KMS-11 (cell line): ENCODE measurements around the gene ARHGEF19.

Experiments used
- H2AFZ ChIP-seq: fragments of 200-600 bp; sonication (generic); 2 replicates; pipeline ENCODE4 v1.6.1; 2016; ENCODE audit warnings: antibody characterized with exemption, mixed run types, low read depth
- H3K27ac ChIP-seq: fragments of 200-600 bp; sonication (generic); 2 replicates; pipeline ENCODE4 v1.6.1; 2016; ENCODE audit warnings: mild to moderate bottlenecking, mixed run types
- H3K27me3 ChIP-seq: fragments of 200-600 bp; sonication (generic); 2 replicates; pipeline ENCODE4 v1.6.1; 2017; ENCODE audit warnings: mild to moderate bottlenecking, low read depth, mixed run types, moderate library complexity; ENCODE audit not compliant: insufficient read depth
- H3K36me3 ChIP-seq: fragments of 200-600 bp; sonication (generic); 2 replicates; pipeline ENCODE4 v1.6.1; 2017; ENCODE audit warnings: mild to moderate bottlenecking, mixed run types; ENCODE audit not compliant: insufficient read depth
- H3K4me1 ChIP-seq: fragments of 200-600 bp; sonication (generic); 2 replicates; pipeline ENCODE4 v1.6.1; 2016; ENCODE audit warnings: mild to moderate bottlenecking, low read depth, mixed run types; ENCODE audit not compliant: poor library complexity, severe bottlenecking
- H3K4me2 ChIP-seq: fragments of 200-600 bp; sonication (generic); 2 replicates; pipeline ENCODE4 v1.7.0; 2016; ENCODE audit warnings: mild to moderate bottlenecking, mixed run types
- H3K4me3 ChIP-seq: fragments of 200-600 bp; sonication (generic); IDR thresholded peaks from 2 replicates; pipeline ENCODE4 v1.6.1; 2017; ENCODE audit warnings: low read depth, low read length, mixed read lengths; ENCODE audit not compliant: insufficient read depth
- H3K79me2 ChIP-seq: fragments of 200-600 bp; sonication (generic); 2 replicates; pipeline ENCODE4 v1.6.1; 2016; ENCODE audit warnings: low read depth, mixed run types; ENCODE audit not compliant: insufficient read depth
- H3K9ac ChIP-seq: fragments of 200-600 bp; sonication (generic); 2 replicates; pipeline ENCODE4 v1.6.1; 2016; ENCODE audit warnings: mild to moderate bottlenecking, mixed run types
- H4K20me1 ChIP-seq: fragments of 200-600 bp; sonication (generic); 2 replicates; pipeline ENCODE4 v1.6.1; 2016; ENCODE audit warnings: mild to moderate bottlenecking, mixed run types; ENCODE audit not compliant: insufficient read depth
- CTCF ChIP-seq: fragments of 200-600 bp; sonication (generic); conservative IDR thresholded peaks from 2 replicates; pipeline ENCODE4 v1.6.1; 2017; ENCODE audit warnings: low read depth, mild to moderate bottlenecking, antibody characterized with exemption, low read length, moderate library complexity, mixed read lengths

The ARHGEF19 gene

GRCh38 chr1:16183765-16184556, 28.5 kb downstream of the ARHGEF19 start:
- H3K4me1 ChIP-seq: peaks cover 4% of the 10 kb centered on the region
- no peaks in the 10 kb centered on the region for H4K20me1 ChIP-seq
- no peak overlapping the region for H2AFZ ChIP-seq
- no peak overlapping the region for H3K9ac ChIP-seq
- H3K79me2 ChIP-seq: no peaks in the 10 kb centered on the region
- no peak overlapping the region for H3K4me3 ChIP-seq
- TF ChIP-seq CTCF: no peak
- no peaks in the 10 kb centered on the region for H3K27me3 ChIP-seq
- H3K4me2 ChIP-seq: no peak overlapping the region
- no peak overlapping the region for H3K27ac ChIP-seq
- H3K36me3 ChIP-seq: no peaks in the 10 kb centered on the region

DNA sequence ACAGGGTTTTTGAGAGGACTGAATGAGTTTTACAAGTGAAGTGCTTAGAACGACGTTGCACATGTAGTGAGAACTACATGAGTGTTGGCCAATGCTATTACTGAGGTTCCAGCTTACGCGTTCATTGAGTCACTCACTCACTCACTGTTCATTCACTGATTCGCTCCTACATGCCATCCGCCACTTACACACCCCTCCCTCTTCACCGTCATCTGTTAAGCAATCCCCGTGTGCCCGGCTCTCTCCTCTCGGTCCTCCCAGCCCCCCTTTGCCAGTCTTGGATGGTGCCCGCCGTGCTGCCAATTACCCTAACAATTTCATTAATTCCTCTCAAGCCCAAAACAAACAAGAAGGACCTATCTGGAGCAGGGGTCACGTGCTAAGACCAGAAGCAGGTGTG, 29.3 kb downstream of the ARHGEF19 start:
- Histone ChIP-seq H3K27ac (no peak overlapping the region), H3K36me3 (no peaks in the 10 kb centered on the region), H2AFZ (no peak overlapping the region), H4K20me1 (no peaks in the 10 kb centered on the region), H3K4me3 (no peak overlapping the region), H3K4me2 (no peak overlapping the region), H3K9ac (no peak overlapping the region), H3K79me2 (no peaks in the 10 kb centered on the region), H3K4me1 (peaks cover 4% of the 10 kb centered on the region), H3K27me3 (no peaks in the 10 kb centered on the region)
- no peak for TF ChIP-seq CTCF

- Histone ChIP-seq H3K4me3 (no peak overlapping the region), H3K27ac (no peak overlapping the region), H3K4me2 (no peak overlapping the region), H3K36me3 (no peaks in the 10 kb centered on the region), H3K4me1 (no peaks in the 10 kb centered on the region), H3K79me2 (no peaks in the 10 kb centered on the region), H3K27me3 (no peaks in the 10 kb centered on the region), H3K9ac (no peak overlapping the region), H4K20me1 (no peaks in the 10 kb centered on the region), H2AFZ (no peak overlapping the region)
- TF ChIP-seq CTCF: no peak
These were observed 30.3 kb downstream of the ARHGEF19 start for GRCh38 chr1:16181887-16182719.

- no peaks in the 10 kb centered on the region for H4K20me1 ChIP-seq
- no peak overlapping the region for H3K27ac ChIP-seq
- no peak overlapping the region for H2AFZ ChIP-seq
- TF ChIP-seq CTCF: no peak
- no peaks in the 10 kb centered on the region for H3K79me2 ChIP-seq
- H3K27me3 ChIP-seq: no peaks in the 10 kb centered on the region
- H3K4me2 ChIP-seq: no peak overlapping the region
- H3K4me1 ChIP-seq: no peaks in the 10 kb centered on the region
- H3K36me3 ChIP-seq: no peaks in the 10 kb centered on the region
- H3K4me3 ChIP-seq: no peak overlapping the region
- H3K9ac ChIP-seq: no peak overlapping the region
These were observed 32.1 kb downstream of the ARHGEF19 start for GRCh38 chr1:16180291-16180824.
